Endothelial cell of umbilical vein (primary cell): ENCODE results near the gene KHK. TPM values are rescaled to one million over a fixed set of nuclear protein-coding genes. Genes with fewer than 3 reads are reported as not detected.

Experiments
- BruUV-seq: library from RNA; stranded (reverse); fragments of 400-500 nt; replicated peaks from 2 replicates; lab custom pipeline; 2021; lab: Mats Ljungman, UMichigan
- CTCF ChIA-PET: fragments of 300-600, 350-600 bp; sonication (Branson Sonifier 250); formaldehyde crosslinking; loops from one replicate; lab custom pipeline; 2021; ENCODE audit warnings: antibody characterized with exemption, inconsistent platforms; lab: Charles Lee
- POLR2A ChIA-PET: fragments of 300-600, 350-600 bp; sonication (Branson Sonifier 250); formaldehyde crosslinking; loops from one replicate; lab custom pipeline; 2021; ENCODE audit warnings: antibody characterized with exemption, inconsistent platforms; lab: Charles Lee
- DNase-seq: peaks from one replicate; pipeline ENCODE4 v3.0.0-alpha.2; 2011; ENCODE audit warnings: low read depth, low spot score
- FAIRE-seq: peaks from 2 replicates; lab custom pipeline; 2011; peaks lifted over from hg19 to GRCh38; lab: Jason Lieb, UNC
- H2AFZ ChIP-seq: 2 replicates; pipeline ENCODE4 v1.6.0; 2012; ENCODE audit warnings: low read depth, low read length, control low read depth, inconsistent platforms
- H3K27ac ChIP-seq: 2 replicates; pipeline ENCODE4 v1.5.1; 2011; ENCODE audit warnings: low read depth, mild to moderate bottlenecking, control low read depth, low read length, moderate library complexity; ENCODE audit not compliant: insufficient read depth
- H3K27me3 ChIP-seq, 2 experiments: 2 replicates each; pipeline versions ENCODE4 v1.6.0 to v1.6.1; 2011; ENCODE audit warnings: low read length in 2 of 2, mixed read lengths in 1 of 2; ENCODE audit not compliant: control insufficient read depth in 2 of 2, insufficient read depth in 2 of 2
- H3K36me3 ChIP-seq, 2 experiments: 2 replicates in 1 of 2; 3 replicates in 1 of 2; pipeline ENCODE4 v1.5.1; 2011; ENCODE audit warnings: low read length in 2 of 2, mild to moderate bottlenecking in 1 of 2, moderate library complexity in 1 of 2; ENCODE audit not compliant: control insufficient read depth in 2 of 2, insufficient read depth in 2 of 2; ENCODE audit errors: extremely low read depth in 1 of 2
- H3K4me1 ChIP-seq: 3 replicates; pipeline ENCODE4 v1.5.1; 2011; ENCODE audit warnings: mild to moderate bottlenecking, low read length; ENCODE audit not compliant: control insufficient read depth, insufficient read depth; ENCODE audit errors: extremely low read depth
- H3K4me2 ChIP-seq: 2 replicates; pipeline ENCODE4 v1.6.1; 2011; ENCODE audit warnings: low read length, control low read depth, mixed read lengths; ENCODE audit not compliant: insufficient read depth
- H3K4me3 ChIP-seq, 3 experiments: fragments of 200-600 bp in 1 of 3; sonication (generic), shearing (Covaris generic) in 1 of 3; replicated peaks in 1 of 3; 2 replicates each; pipeline ENCODE4 v1.5.1; 2011 to 2016; ENCODE audit warnings: control low read depth in 3 of 3, low read length in 3 of 3, mild to moderate bottlenecking in 2 of 3, inconsistent platforms in 1 of 3, low read depth in 1 of 3, moderate library complexity in 1 of 3; ENCODE audit not compliant: insufficient read depth in 1 of 3
- H3K79me2 ChIP-seq: 2 replicates; pipeline ENCODE4 v1.6.0; 2012; ENCODE audit warnings: low read length, inconsistent platforms; ENCODE audit not compliant: control insufficient read depth, insufficient read depth
- H3K9ac ChIP-seq: replicated peaks from 2 replicates; pipeline ENCODE3; 2011; ENCODE audit warnings: low read length, control low read depth; ENCODE audit not compliant: insufficient read depth; ENCODE audit errors: extremely low read depth
- H3K9me1 ChIP-seq: replicated peaks from 3 replicates; pipeline ENCODE4 v1.6.0; 2011; ENCODE audit warnings: mild to moderate bottlenecking, low read length; ENCODE audit not compliant: control insufficient read depth, insufficient read depth; ENCODE audit errors: extremely low read depth
- H3K9me3 ChIP-seq: replicated peaks from 2 replicates; pipeline ENCODE4 v1.5.1; 2012; ENCODE audit warnings: low read length, inconsistent platforms; ENCODE audit not compliant: control insufficient read depth, insufficient read depth
- H4K20me1 ChIP-seq: replicated peaks from 2 replicates; pipeline ENCODE3; 2011; ENCODE audit warnings: mild to moderate bottlenecking, low read length; ENCODE audit not compliant: control insufficient read depth, insufficient read depth; ENCODE audit errors: extremely low read depth
- EZH2 ChIP-seq: IDR thresholded peaks from 2 replicates; pipeline ENCODE4 v1.6.1; 2012; ENCODE audit warnings: borderline replicate concordance, low read depth, mild to moderate bottlenecking, moderate library complexity, low read length, inconsistent platforms; ENCODE audit not compliant: severe bottlenecking
- FOS ChIP-seq: IDR thresholded peaks from 2 replicates; pipeline ENCODE4 v1.6.1; 2011; ENCODE audit warnings: mild to moderate bottlenecking, low read length, moderate library complexity, borderline replicate concordance; ENCODE audit not compliant: insufficient read depth
- GATA2 ChIP-seq: IDR thresholded peaks from 2 replicates; pipeline ENCODE4 v1.7.0; 2011; ENCODE audit warnings: low read depth, mild to moderate bottlenecking, moderate library complexity, mixed read lengths, low read length; ENCODE audit not compliant: insufficient read length, insufficient read depth
- JUN ChIP-seq: IDR thresholded peaks from 2 replicates; pipeline ENCODE4 v1.6.1; 2011; ENCODE audit warnings: borderline replicate concordance, low read depth; ENCODE audit not compliant: insufficient read length, insufficient read depth
- MYC ChIP-seq: IDR thresholded peaks from one replicate; pipeline ENCODE4 v1.6.1; 2011; ENCODE audit warnings: mild to moderate bottlenecking, low read depth, low read length
- POLR2A ChIP-seq: IDR thresholded peaks from 2 replicates; pipeline ENCODE4 v1.6.1; 2012; ENCODE audit warnings: low read depth, mild to moderate bottlenecking, control low read depth, low read length
- POLR2AphosphoS5 ChIP-seq: IDR thresholded peaks from 2 replicates; pipeline ENCODE4 v1.6.1; 2012; ENCODE audit warnings: low read depth, mild to moderate bottlenecking, control low read depth, low read length, moderate library complexity; ENCODE audit not compliant: insufficient read depth
- dilution Hi-C: fragments of 300-500 bp; cut with MboI; formaldehyde crosslinking; loops from one replicate; pipeline ENCODE4 v1.15.0; 2019; ENCODE audit warnings: low sequenced_read_pairs; ENCODE audit not compliant: extremely low pct_ligation_motif_present
- intact Hi-C: fragments of 100-400 bp; cut with micrococcal nuclease; formaldehyde crosslinking; loops from one replicate; pipeline ENCODE4 v1.10.0; 2022
- polyA plus RNA-seq, 4 experiments: library from polyadenylated mRNA; depleted of rRNA in 3 of 4; stranded (reverse) in 3 of 4; unstranded in 1 of 4; fragments of >200 nt; gene quantifications; 2 replicates each; pipeline versions ENCODE4 v1.2.1 to v1.2.3, GENCODE V29; 2011 to 2012; ENCODE audit warnings: missing spikeins in 1 of 4
- total RNA-seq: library from RNA; stranded (reverse); gene quantifications from 2 replicates; pipeline ENCODE4 v1.2.3, GENCODE V29; 2021
- TF ChIP-seq, protein P1 (sequence below), 2 donors: IDR thresholded peaks; 1 replicate in 1 of 2; 2 replicates in 1 of 2; pipeline ENCODE4 v1.5.1; 2011; ENCODE audit warnings: low read length in 2 of 2, mild to moderate bottlenecking in 2 of 2, moderate library complexity in 2 of 2, control low read depth in 1 of 2, inconsistent platforms in 1 of 2, low read depth in 1 of 2; ENCODE audit not compliant: insufficient read depth in 1 of 2; ENCODE audit errors: extremely low read depth in 1 of 2
- TF ChIP-seq, protein P2 (sequence below): IDR thresholded peaks from 2 replicates; pipeline ENCODE4 v1.6.1; 2011; ENCODE audit not compliant: insufficient read depth, insufficient read length

The KHK gene
- total and polyA plus RNA-seq, 2 donors (not counting 3 experiments of a cell fraction or from before 2014, with no cell fraction given) = 2.9 to 4.4 TPM

GRCh38 chr2:27051902-27052645, 34.5 kb upstream of the KHK start:
- TF ChIP-seq GATA2 (no peak), POLR2A (no peak), MYC (no peak), POLR2AphosphoS5 (no peak), JUN (no peak), FOS (no peak), EZH2 (no peak)
- TF ChIP-seq, protein P1, sequence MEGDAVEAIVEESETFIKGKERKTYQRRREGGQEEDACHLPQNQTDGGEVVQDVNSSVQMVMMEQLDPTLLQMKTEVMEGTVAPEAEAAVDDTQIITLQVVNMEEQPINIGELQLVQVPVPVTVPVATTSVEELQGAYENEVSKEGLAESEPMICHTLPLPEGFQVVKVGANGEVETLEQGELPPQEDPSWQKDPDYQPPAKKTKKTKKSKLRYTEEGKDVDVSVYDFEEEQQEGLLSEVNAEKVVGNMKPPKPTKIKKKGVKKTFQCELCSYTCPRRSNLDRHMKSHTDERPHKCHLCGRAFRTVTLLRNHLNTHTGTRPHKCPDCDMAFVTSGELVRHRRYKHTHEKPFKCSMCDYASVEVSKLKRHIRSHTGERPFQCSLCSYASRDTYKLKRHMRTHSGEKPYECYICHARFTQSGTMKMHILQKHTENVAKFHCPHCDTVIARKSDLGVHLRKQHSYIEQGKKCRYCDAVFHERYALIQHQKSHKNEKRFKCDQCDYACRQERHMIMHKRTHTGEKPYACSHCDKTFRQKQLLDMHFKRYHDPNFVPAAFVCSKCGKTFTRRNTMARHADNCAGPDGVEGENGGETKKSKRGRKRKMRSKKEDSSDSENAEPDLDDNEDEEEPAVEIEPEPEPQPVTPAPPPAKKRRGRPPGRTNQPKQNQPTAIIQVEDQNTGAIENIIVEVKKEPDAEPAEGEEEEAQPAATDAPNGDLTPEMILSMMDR (IDR thresholded peaks at IDR 0.05; ENCODE audit: extremely low read depth in 1 of 2, insufficient read depth in 1 of 2, low read depth in 1 of 2, low read length in 2 of 2) = no peak
- TF ChIP-seq, protein P2, sequence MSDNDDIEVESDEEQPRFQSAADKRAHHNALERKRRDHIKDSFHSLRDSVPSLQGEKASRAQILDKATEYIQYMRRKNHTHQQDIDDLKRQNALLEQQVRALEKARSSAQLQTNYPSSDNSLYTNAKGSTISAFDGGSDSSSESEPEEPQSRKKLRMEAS = no peak
- POLR2A ChIA-PET = interaction anchor here (2.2 kb wide), 1 partner anchor 20 kb away, joined by 7 read pairs; the partner anchor contains the start of gene OST4
- intact Hi-C loops = loop anchor here (1.0 kb wide), 3 partner anchors 19 to 91 kb away; partner anchors contain the start of genes OST4 and PREB
- Histone ChIP-seq H3K4me3 (peak overlapping the region; percentile 67 to 93 (median 73)), H3K4me1 (peaks cover 12% of the 10 kb centered on the region), H3K4me2 (peak overlapping the region; percentile 76), H3K27me3 (no peaks in the 10 kb centered on the region), H4K20me1 (no peaks in the 10 kb centered on the region), H3K27ac (no peak overlapping the region), H3K9me3 (no peaks in the 10 kb centered on the region), H3K36me3 (peaks cover 3 to 23% of the 10 kb centered on the region in 2 experiments), H3K9me1 (no peaks in the 10 kb centered on the region), H3K79me2 (no peaks in the 10 kb centered on the region), H3K9ac (peak overlapping the region; percentile 61), H2AFZ (peak overlapping the region; percentile 93)
- FAIRE-seq = peak; percentile 76
- dilution Hi-C loops = no loop called here
- no TSS peak for BruUV-seq
- peak; percentile 37 for DNase-seq
- CTCF ChIA-PET = interaction anchor here (0.9 to 5.9 kb wide), 9 partner anchors 18 to 206 kb away, joined by 3 to 39 read pairs (median 7); partner anchors contain the start of genes KHK, OST4 and PREB
